ENCODE data around the gene NID1.
"Not testable (repeated sequence)": the region's sequence is repeated elsewhere in the genome, so short reads cannot be mapped to it uniquely, and the experiment has no call there.

Gene NID1

GRCh38 chr1:235993652-235994051, 71.2 kb downstream of the NID1 start:
- no peak for DNase-seq

DNA sequence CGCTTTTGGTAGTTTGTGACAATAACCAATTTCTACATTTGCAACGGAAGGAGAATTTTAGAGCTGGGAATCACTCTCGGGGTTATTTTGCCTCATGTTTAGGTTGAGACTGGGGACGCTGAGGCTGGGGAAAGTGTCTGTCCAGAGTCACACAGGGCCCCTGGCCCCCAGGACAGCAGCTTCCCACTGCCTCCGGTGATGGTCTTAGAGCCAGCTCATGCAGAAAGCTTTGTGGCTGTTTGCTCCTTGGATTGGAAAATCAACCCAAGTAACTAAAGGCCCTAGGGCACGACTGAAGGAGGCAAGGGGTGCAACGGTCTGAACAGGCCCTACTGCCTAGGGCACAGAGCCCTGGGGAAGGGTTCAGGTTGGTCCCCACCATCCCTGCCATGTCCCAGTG, 72.0 kb downstream of the NID1 start:
- DNase-seq = no peak

DNA sequence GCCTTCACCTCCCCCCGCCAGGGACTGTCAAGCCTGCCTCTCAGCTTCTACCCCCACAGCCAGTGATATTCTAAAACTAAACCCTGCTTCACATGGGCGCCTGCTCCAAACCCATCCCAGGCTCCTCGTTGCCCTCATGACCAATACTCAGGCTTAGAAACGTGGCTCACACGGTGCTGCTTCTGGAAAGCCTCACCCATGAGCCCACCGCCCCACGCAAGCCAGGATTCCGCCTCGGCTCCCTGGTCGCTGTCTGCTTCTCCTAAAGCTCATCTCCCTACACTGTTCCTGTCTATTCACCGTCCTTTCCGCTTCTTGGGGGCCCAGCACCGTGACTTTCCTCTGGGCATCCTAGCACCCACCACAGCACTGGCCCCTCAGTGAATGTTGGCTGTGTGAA, 72.5 kb downstream of the NID1 start:
- DNase-seq = no peak

GRCh38 chr1:235990330-235990795, 74.5 kb downstream of the NID1 start:
- DNase-seq = peak; percentile 9

DNA sequence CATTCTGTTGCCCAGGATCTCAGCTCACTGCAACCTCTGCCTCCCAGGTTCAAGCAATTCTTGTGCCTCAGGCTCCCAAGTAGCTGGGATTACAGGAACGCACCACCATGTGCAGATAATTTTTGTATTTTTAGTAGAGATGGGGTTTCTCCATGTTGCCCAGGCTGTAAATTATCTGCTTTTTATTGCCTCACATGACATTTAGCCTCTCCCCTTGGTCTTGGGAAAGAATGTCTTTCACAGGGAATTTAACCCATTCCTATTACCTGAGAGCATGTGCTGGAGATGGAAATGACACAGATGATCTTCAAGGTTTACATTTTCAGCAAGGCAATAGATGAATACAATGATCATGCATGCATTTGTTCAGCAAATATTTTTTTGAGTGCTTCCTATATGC, 75.8 kb downstream of the NID1 start:
- DNase-seq = no peak

- DNase-seq = no peak
Observed at GRCh38 chr1:235986869-235987268, 78.0 kb downstream of the NID1 start.

- DNase-seq = no peak
Observed at GRCh38 chr1:235984041-235984825, 80.7 kb downstream of the NID1 start.

DNA sequence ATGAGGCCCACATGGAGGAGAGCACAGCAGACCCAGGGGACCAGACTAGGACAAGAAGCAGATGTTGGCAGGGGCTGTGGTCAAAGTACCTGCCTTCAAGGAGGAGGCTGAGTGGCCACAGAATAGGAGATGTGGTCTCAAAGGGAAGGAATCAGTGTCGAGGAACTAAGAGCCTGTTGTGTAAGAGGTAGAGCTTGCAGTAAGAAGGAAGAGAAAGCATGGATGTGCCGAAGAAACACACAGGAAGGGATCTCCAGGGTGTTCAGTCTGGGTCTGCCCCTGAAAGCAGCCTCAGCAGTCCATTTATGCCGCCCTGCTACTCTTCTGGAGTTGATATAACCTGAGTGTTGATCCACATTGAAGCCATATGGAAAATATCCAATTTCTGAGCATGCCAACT, 83.9 kb downstream of the NID1 start:
- DNase-seq = no peak

- no peak for DNase-seq
Observed at GRCh38 chr1:235979716-235980333, 85.1 kb downstream of the NID1 start.

GRCh38 chr1:235979176-235979575, 85.7 kb downstream of the NID1 start:
- DNase-seq = no peak

- no peak for DNase-seq
Observed at GRCh38 chr1:235976490-235976889, 88.4 kb downstream of the NID1 start.

GRCh38 chr1:235974616-235975015, 90.3 kb downstream of the NID1 start:
- no peak for DNase-seq

GRCh38 chr1:235972691-235973090, 92.2 kb downstream of the NID1 start:
- not testable (repeated sequence) for DNase-seq

- DNase-seq = no peak
Observed at GRCh38 chr1:235972311-235972689, 92.6 kb downstream of the NID1 start.

DNA sequence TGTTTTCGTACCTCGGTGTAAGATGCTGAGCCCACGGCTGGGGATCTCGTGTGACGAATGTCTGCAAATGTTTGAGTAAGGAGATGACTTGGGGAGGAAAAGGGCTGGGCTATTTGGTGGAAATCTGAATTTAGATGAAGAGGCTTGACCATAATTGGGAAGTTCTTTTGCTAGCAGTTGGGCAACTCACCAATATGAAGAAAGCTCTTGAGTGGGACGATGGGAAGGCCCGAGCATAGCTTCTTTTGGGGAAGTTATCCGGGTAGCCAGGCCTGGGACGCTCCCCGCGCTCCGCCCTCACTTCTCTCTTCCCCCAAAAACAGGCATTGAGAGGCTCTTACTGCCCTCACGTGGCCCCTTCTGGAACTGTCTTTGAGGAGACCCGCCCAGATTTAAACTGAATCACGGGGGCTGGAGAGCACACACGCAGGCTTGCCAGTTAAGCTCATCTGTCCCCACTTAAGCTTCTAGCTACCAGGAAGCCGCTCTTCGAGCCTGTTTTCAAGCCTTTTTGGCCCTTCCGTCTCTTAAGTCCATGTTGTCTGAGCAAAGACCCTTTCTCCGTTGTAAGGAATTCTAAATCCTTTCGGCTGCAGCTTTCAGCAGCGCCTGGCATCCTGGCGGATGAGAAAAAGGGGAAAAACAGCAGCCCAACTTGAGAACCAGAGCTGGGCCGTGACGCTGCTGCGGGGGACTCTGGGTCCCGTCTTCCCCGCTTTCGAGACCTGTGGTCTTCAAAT, 93.1 kb downstream of the NID1 start:
- peak; percentile 80 for DNase-seq

GRCh38 chr1:235971020-235971419, 93.9 kb downstream of the NID1 start:
- peak; percentile 11 for DNase-seq

DNA sequence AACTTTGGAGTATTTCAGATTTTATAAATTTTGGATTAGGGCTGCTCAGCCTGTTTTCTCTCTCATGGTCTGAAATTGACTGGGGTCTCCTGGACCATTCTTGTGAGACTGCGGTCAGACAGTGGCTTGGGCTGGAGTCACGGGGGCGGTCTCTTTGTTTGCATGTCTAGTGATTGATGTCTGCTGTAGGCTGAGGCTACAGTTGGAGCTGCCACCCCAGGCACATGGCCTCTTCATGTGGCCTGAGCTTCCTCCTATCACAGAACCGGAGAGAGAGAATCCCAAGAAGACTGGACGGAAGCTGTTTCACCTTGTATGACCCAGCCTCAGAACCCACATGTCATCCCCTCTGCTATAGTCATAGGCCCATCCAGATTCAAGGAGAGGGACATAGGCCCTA, 96.1 kb downstream of the NID1 start:
- no peak for DNase-seq

- DNase-seq = not testable (repeated sequence)
Observed at GRCh38 chr1:235966134-235966533, 98.8 kb downstream of the NID1 start.

GRCh38 chr1:235960809-235961208, 104.1 kb downstream of the NID1 start:
- DNase-seq = no peak

DNA sequence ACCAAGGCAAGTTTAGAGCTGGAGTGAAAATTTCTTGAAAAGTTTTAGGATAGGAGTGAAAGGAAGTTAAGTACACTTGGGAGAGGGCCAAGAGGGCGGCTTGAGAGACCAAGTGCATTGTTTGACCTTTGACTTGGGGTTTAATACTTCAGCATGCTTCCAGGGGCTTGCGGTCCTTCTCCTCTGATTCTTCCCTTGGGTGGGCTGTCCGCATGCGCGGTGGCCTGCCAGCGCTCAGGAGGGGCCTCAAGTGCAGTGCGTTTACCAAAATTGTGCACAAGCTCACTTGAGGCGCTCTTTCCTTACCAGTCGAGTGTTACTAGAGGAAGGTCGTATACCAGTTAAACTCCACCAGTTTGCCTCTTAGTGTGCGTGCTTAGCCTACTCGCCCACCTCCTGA, 106.9 kb downstream of the NID1 start:
- DNase-seq = no peak

GRCh38 chr1:235955777-235956176, 109.1 kb downstream of the NID1 start:
- DNase-seq = no peak

- DNase-seq = no peak
Observed at GRCh38 chr1:235954306-235955283, 110.3 kb downstream of the NID1 start.

DNA sequence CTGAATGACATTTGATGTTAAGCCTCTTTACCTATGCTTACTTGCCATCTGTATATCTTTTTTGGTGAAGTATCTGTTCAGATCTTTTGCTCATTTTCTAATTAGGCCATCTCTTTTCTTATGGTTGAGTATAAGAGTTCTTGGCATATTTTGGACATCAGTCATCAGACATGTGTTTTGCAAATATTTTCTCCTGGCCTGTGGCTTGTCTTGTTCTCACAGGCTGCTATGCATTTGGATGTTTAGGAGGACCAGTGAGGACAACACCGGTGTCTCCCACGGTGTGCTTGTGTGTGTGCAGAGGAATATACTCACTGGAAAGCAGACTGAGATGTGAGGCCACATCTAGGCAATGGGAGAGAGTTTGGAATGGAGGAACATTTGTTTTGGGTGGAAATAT, 111.1 kb downstream of the NID1 start:
- DNase-seq = no peak

Measured in SHP77 treated with DMSO at 0.1 percent for 48 hours (cell line).